GM21619 (cell line): Measurements from ENCODE around the gene CLINT1.

ENCODE experiments used
- ATAC-seq: cut with Tn5 transposase; IDR thresholded peaks from one replicate; pipeline ENCODE4 v1.9.1; 2021; ENCODE audit not compliant: unreplicated experiment

The CLINT1 gene

GRCh38 chr5:157766442-157766841, 92.5 kb downstream of the CLINT1 start:
- ATAC-seq, result no peak

GRCh38 chr5:157764531-157764930, 94.4 kb downstream of the CLINT1 start:
- no peak for ATAC-seq

- peak; percentile 88 for ATAC-seq
Measured at GRCh38 chr5:157761690-157762621, 97.0 kb downstream of the CLINT1 start.

GRCh38 chr5:157758706-157759105, 100.2 kb downstream of the CLINT1 start:
- ATAC-seq, result no peak

GRCh38 chr5:157756122-157756521, 102.8 kb downstream of the CLINT1 start:
- no peak for ATAC-seq

- no peak for ATAC-seq
Measured at GRCh38 chr5:157750320-157750719, 108.6 kb downstream of the CLINT1 start.

- ATAC-seq, result no peak
Measured at GRCh38 chr5:157749462-157749799, 109.5 kb downstream of the CLINT1 start.

GRCh38 chr5:157748760-157749461, 110.0 kb downstream of the CLINT1 start:
- no peak for ATAC-seq

GRCh38 chr5:157747766-157748700, 110.9 kb downstream of the CLINT1 start:
- ATAC-seq, result no peak

GRCh38 chr5:157747173-157747740, 111.7 kb downstream of the CLINT1 start:
- no peak for ATAC-seq

- no peak for ATAC-seq
Measured at GRCh38 chr5:157745041-157745456, 113.9 kb downstream of the CLINT1 start.

GRCh38 chr5:157744051-157745011, 114.6 kb downstream of the CLINT1 start:
- no peak for ATAC-seq

- peak; percentile 95 for ATAC-seq
Measured at GRCh38 chr5:157743163-157744050, 115.5 kb downstream of the CLINT1 start, which contains the start of gene LSM11. TSS of gene LSM11 (plus strand) at chr5:157743712. CDS start at chr5:157743751, 39 bp downstream.

GRCh38 chr5:157741131-157741530, 117.8 kb downstream of the CLINT1 start:
- ATAC-seq, result no peak

- no peak for ATAC-seq
Measured at GRCh38 chr5:157740229-157740610, 118.7 kb downstream of the CLINT1 start.

- no peak for ATAC-seq
Measured at GRCh38 chr5:157739388-157740228, 119.3 kb downstream of the CLINT1 start.

- no peak for ATAC-seq
Measured at GRCh38 chr5:157735991-157736390, 123.0 kb downstream of the CLINT1 start.
